Transverse colon (tissue), 4 donors: ENCODE data around the gene CANT1.
A peak's percentile ranks its signal among the peaks of the same experiment; 100 is the strongest.

Source experiments
- EP300 ChIP-seq: sonication (generic); formaldehyde crosslinking; IDR thresholded peaks from one replicate; pipeline ENCODE4 v1.6.1; 2017; ENCODE audit warnings: antibody characterized with exemption, low read depth
- POLR2AphosphoS5 ChIP-seq, 3 donors: sonication (generic); formaldehyde crosslinking; IDR thresholded peaks; one replicate each; pipeline ENCODE4 v1.6.1; 2016; ENCODE audit warnings: antibody characterized with exemption in 3 of 3
- TF ChIP-seq, protein P1 (sequence below), 5 experiments: fragments of 200-600 bp in 3 of 5; fragments of 450-650 bp in 2 of 5; sonication (generic) in 3 of 5; IDR thresholded peaks; 1 replicate in 2 of 5; 2 replicates in 3 of 5; pipeline ENCODE4 v1.5.1; 2016 to 2017; ENCODE audit warnings: antibody characterized with exemption in 5 of 5, inconsistent platforms in 3 of 5, mild to moderate bottlenecking in 2 of 5, moderate library complexity in 1 of 5

- peak; percentile 58 to 71 (median 66) for TF ChIP-seq POLR2AphosphoS5 (IDR thresholded peaks at IDR 0.05)
- peak; percentile 35 for TF ChIP-seq EP300
- TF ChIP-seq, protein P1, sequence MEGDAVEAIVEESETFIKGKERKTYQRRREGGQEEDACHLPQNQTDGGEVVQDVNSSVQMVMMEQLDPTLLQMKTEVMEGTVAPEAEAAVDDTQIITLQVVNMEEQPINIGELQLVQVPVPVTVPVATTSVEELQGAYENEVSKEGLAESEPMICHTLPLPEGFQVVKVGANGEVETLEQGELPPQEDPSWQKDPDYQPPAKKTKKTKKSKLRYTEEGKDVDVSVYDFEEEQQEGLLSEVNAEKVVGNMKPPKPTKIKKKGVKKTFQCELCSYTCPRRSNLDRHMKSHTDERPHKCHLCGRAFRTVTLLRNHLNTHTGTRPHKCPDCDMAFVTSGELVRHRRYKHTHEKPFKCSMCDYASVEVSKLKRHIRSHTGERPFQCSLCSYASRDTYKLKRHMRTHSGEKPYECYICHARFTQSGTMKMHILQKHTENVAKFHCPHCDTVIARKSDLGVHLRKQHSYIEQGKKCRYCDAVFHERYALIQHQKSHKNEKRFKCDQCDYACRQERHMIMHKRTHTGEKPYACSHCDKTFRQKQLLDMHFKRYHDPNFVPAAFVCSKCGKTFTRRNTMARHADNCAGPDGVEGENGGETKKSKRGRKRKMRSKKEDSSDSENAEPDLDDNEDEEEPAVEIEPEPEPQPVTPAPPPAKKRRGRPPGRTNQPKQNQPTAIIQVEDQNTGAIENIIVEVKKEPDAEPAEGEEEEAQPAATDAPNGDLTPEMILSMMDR (IDR thresholded peaks at IDR 0.05): peak; percentile 62 to 82 (median 70)
Measured at GRCh38 chr17:79019632-79020584, 10.3 kb upstream of the CANT1 start.
